Endothelial cell of umbilical vein (primary cell): ENCODE data around the gene PDXDC1. TPM values are rescaled to one million over a fixed set of nuclear protein-coding genes. Genes with fewer than 3 reads are reported as not detected.
"Not testable (repeated sequence)": the region's sequence is repeated elsewhere in the genome, so short reads cannot be mapped to it uniquely, and the experiment has no call there.

Source experiments
- BruUV-seq: library from RNA; stranded (reverse); fragments of 400-500 nt; replicated peaks from 2 replicates; lab custom pipeline; 2021; lab: Mats Ljungman, UMichigan
- CTCF ChIA-PET: fragments of 300-600, 350-600 bp; sonication (Branson Sonifier 250); formaldehyde crosslinking; loops from one replicate; lab custom pipeline; 2021; ENCODE audit warnings: antibody characterized with exemption, inconsistent platforms; lab: Charles Lee
- POLR2A ChIA-PET: fragments of 300-600, 350-600 bp; sonication (Branson Sonifier 250); formaldehyde crosslinking; loops from one replicate; lab custom pipeline; 2021; ENCODE audit warnings: antibody characterized with exemption, inconsistent platforms; lab: Charles Lee
- DNase-seq: peaks from one replicate; pipeline ENCODE4 v3.0.0-alpha.2; 2011; ENCODE audit warnings: low read depth, low spot score
- FAIRE-seq: peaks from 2 replicates; lab custom pipeline; 2011; peaks lifted over from hg19 to GRCh38; lab: Jason Lieb, UNC
- H2AFZ ChIP-seq: 2 replicates; pipeline ENCODE4 v1.6.0; 2012; ENCODE audit warnings: low read depth, low read length, control low read depth, inconsistent platforms
- H3K27ac ChIP-seq: 2 replicates; pipeline ENCODE4 v1.5.1; 2011; ENCODE audit warnings: low read depth, mild to moderate bottlenecking, control low read depth, low read length, moderate library complexity; ENCODE audit not compliant: insufficient read depth
- H3K27me3 ChIP-seq, 2 experiments: 2 replicates each; pipeline versions ENCODE4 v1.6.0 to v1.6.1; 2011; ENCODE audit warnings: low read length in 2 of 2, mixed read lengths in 1 of 2; ENCODE audit not compliant: control insufficient read depth in 2 of 2, insufficient read depth in 2 of 2
- H3K36me3 ChIP-seq, 2 experiments: 2 replicates in 1 of 2; 3 replicates in 1 of 2; pipeline ENCODE4 v1.5.1; 2011; ENCODE audit warnings: low read length in 2 of 2, mild to moderate bottlenecking in 1 of 2, moderate library complexity in 1 of 2; ENCODE audit not compliant: control insufficient read depth in 2 of 2, insufficient read depth in 2 of 2; ENCODE audit errors: extremely low read depth in 1 of 2
- H3K4me1 ChIP-seq: 3 replicates; pipeline ENCODE4 v1.5.1; 2011; ENCODE audit warnings: mild to moderate bottlenecking, low read length; ENCODE audit not compliant: control insufficient read depth, insufficient read depth; ENCODE audit errors: extremely low read depth
- H3K4me2 ChIP-seq: 2 replicates; pipeline ENCODE4 v1.6.1; 2011; ENCODE audit warnings: low read length, control low read depth, mixed read lengths; ENCODE audit not compliant: insufficient read depth
- H3K4me3 ChIP-seq, 3 experiments: fragments of 200-600 bp in 1 of 3; sonication (generic), shearing (Covaris generic) in 1 of 3; replicated peaks in 1 of 3; 2 replicates each; pipeline ENCODE4 v1.5.1; 2011 to 2016; ENCODE audit warnings: control low read depth in 3 of 3, low read length in 3 of 3, mild to moderate bottlenecking in 2 of 3, inconsistent platforms in 1 of 3, low read depth in 1 of 3, moderate library complexity in 1 of 3; ENCODE audit not compliant: insufficient read depth in 1 of 3
- H3K79me2 ChIP-seq: 2 replicates; pipeline ENCODE4 v1.6.0; 2012; ENCODE audit warnings: low read length, inconsistent platforms; ENCODE audit not compliant: control insufficient read depth, insufficient read depth
- H3K9ac ChIP-seq: replicated peaks from 2 replicates; pipeline ENCODE3; 2011; ENCODE audit warnings: low read length, control low read depth; ENCODE audit not compliant: insufficient read depth; ENCODE audit errors: extremely low read depth
- H3K9me1 ChIP-seq: replicated peaks from 3 replicates; pipeline ENCODE4 v1.6.0; 2011; ENCODE audit warnings: mild to moderate bottlenecking, low read length; ENCODE audit not compliant: control insufficient read depth, insufficient read depth; ENCODE audit errors: extremely low read depth
- H3K9me3 ChIP-seq: replicated peaks from 2 replicates; pipeline ENCODE4 v1.5.1; 2012; ENCODE audit warnings: low read length, inconsistent platforms; ENCODE audit not compliant: control insufficient read depth, insufficient read depth
- H4K20me1 ChIP-seq: replicated peaks from 2 replicates; pipeline ENCODE3; 2011; ENCODE audit warnings: mild to moderate bottlenecking, low read length; ENCODE audit not compliant: control insufficient read depth, insufficient read depth; ENCODE audit errors: extremely low read depth
- EZH2 ChIP-seq: IDR thresholded peaks from 2 replicates; pipeline ENCODE4 v1.6.1; 2012; ENCODE audit warnings: borderline replicate concordance, low read depth, mild to moderate bottlenecking, moderate library complexity, low read length, inconsistent platforms; ENCODE audit not compliant: severe bottlenecking
- FOS ChIP-seq: IDR thresholded peaks from 2 replicates; pipeline ENCODE4 v1.6.1; 2011; ENCODE audit warnings: mild to moderate bottlenecking, low read length, moderate library complexity, borderline replicate concordance; ENCODE audit not compliant: insufficient read depth
- GATA2 ChIP-seq: IDR thresholded peaks from 2 replicates; pipeline ENCODE4 v1.7.0; 2011; ENCODE audit warnings: low read depth, mild to moderate bottlenecking, moderate library complexity, mixed read lengths, low read length; ENCODE audit not compliant: insufficient read length, insufficient read depth
- JUN ChIP-seq: IDR thresholded peaks from 2 replicates; pipeline ENCODE4 v1.6.1; 2011; ENCODE audit warnings: borderline replicate concordance, low read depth; ENCODE audit not compliant: insufficient read length, insufficient read depth
- MYC ChIP-seq: IDR thresholded peaks from one replicate; pipeline ENCODE4 v1.6.1; 2011; ENCODE audit warnings: mild to moderate bottlenecking, low read depth, low read length
- POLR2A ChIP-seq: IDR thresholded peaks from 2 replicates; pipeline ENCODE4 v1.6.1; 2012; ENCODE audit warnings: low read depth, mild to moderate bottlenecking, control low read depth, low read length
- POLR2AphosphoS5 ChIP-seq: IDR thresholded peaks from 2 replicates; pipeline ENCODE4 v1.6.1; 2012; ENCODE audit warnings: low read depth, mild to moderate bottlenecking, control low read depth, low read length, moderate library complexity; ENCODE audit not compliant: insufficient read depth
- dilution Hi-C: fragments of 300-500 bp; cut with MboI; formaldehyde crosslinking; loops from one replicate; pipeline ENCODE4 v1.15.0; 2019; ENCODE audit warnings: low sequenced_read_pairs; ENCODE audit not compliant: extremely low pct_ligation_motif_present
- intact Hi-C: fragments of 100-400 bp; cut with micrococcal nuclease; formaldehyde crosslinking; loops from one replicate; pipeline ENCODE4 v1.10.0; 2022
- polyA plus RNA-seq, 4 experiments: library from polyadenylated mRNA; depleted of rRNA in 3 of 4; stranded (reverse) in 3 of 4; unstranded in 1 of 4; fragments of >200 nt; gene quantifications; 2 replicates each; pipeline versions ENCODE4 v1.2.1 to v1.2.3, GENCODE V29; 2011 to 2012; ENCODE audit warnings: missing spikeins in 1 of 4
- total RNA-seq: library from RNA; stranded (reverse); gene quantifications from 2 replicates; pipeline ENCODE4 v1.2.3, GENCODE V29; 2021
- TF ChIP-seq, protein P1 (sequence below): IDR thresholded peaks from 2 replicates; pipeline ENCODE4 v1.6.1; 2011; ENCODE audit not compliant: insufficient read depth, insufficient read length
- TF ChIP-seq, protein P2 (sequence below), 2 donors: IDR thresholded peaks; 1 replicate in 1 of 2; 2 replicates in 1 of 2; pipeline ENCODE4 v1.5.1; 2011; ENCODE audit warnings: low read length in 2 of 2, mild to moderate bottlenecking in 2 of 2, moderate library complexity in 2 of 2, control low read depth in 1 of 2, inconsistent platforms in 1 of 2, low read depth in 1 of 2; ENCODE audit not compliant: insufficient read depth in 1 of 2; ENCODE audit errors: extremely low read depth in 1 of 2

The PDXDC1 gene
- total and polyA plus RNA-seq, 2 donors (not counting 3 experiments of a cell fraction or from before 2014, with no cell fraction given), result 44.6 to 78.9 TPM

DNA sequence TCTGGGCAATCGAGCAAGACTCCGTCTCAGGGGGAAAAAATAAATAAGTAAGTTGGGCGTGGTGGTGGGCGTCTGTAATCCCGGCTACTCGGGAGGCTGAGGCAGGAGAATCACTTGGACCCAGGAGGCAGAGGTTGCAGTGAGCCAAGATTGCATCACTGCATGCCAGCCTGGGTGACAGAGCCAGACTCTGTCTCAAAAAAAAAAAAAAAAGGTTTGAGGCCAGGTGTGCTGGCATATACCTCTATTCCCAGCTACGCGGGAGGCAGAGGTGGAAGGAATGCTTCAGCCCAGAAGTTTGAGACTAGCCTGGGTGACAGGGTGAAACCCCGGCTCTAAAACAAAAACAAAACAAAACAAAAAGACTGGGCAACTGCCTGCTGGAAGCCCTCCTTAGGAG, 70.4 kb downstream of the PDXDC1 start:
- H3K4me2 ChIP-seq, H3K9ac ChIP-seq, H2AFZ ChIP-seq, DNase-seq, dilution Hi-C loops, intact Hi-C loops, H3K4me1 ChIP-seq, H4K20me1 ChIP-seq, H3K4me3 ChIP-seq, H3K27me3 ChIP-seq, POLR2A ChIA-PET, H3K9me1 ChIP-seq, H3K9me3 ChIP-seq, H3K27ac ChIP-seq, BruUV-seq, FAIRE-seq, CTCF ChIA-PET: not testable (repeated sequence)
- Histone ChIP-seq H3K79me2 (peaks cover 11% of the 10 kb centered on the region), H3K36me3 (peaks cover 3 to 27% of the 10 kb centered on the region in 2 experiments)

DNA sequence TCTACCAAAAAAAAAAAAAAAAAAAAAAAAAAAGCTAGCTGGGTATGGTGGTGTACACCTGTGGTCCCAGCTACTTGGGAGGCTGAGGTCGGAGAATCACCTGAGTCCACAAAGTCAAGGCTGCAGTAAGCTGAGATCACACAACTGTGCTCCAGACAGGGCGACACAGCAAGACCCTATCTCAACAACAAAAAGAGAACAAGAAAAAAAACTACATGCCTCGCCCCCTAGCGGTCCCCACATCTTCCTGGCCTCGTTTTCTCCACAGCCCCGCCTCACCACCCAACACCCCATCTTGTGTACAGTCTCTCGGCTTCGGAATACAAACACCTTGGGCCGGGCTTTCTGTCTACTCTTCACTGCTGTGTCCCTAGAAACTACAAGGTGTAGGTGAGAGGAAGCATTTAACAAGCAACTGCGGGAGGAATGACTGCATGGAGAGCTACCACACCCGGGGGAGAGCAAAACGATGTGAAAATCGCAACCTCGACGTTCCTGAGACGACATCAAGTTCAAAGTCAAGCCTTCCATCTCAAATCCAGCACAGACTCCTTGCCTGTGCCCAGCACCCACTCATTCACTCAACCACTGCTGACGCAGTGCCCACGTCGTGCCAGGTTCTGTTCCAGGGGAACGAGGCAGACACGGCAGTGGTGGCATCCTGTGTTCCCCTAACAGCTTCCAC, 72.0 kb downstream of the PDXDC1 start:
- dilution Hi-C loops, result no loop called here
- peaks cover 18% of the 10 kb centered on the region for H3K79me2 ChIP-seq

More for the DNA sequence above, 72.0 kb downstream of the PDXDC1 start:
- POLR2A ChIA-PET, result interaction anchor here (0.6 kb wide), 1 partner anchor 75 kb away, joined by 4 read pairs; no protein-coding TSS in a partner anchor
- no peak for FAIRE-seq
- no peaks in the 10 kb centered on the region for H3K9me1 ChIP-seq
- no peaks in the 10 kb centered on the region for H3K9me3 ChIP-seq
- BruUV-seq, result no TSS peak
- H3K4me1 ChIP-seq, result peaks cover 10% of the 10 kb centered on the region
- CTCF ChIA-PET, result interaction anchor here (1.2 kb wide), 1 partner anchor 10 kb away, joined by 3 read pairs; no protein-coding TSS in a partner anchor
- no peak for TF ChIP-seq JUN
- TF ChIP-seq, protein P1, sequence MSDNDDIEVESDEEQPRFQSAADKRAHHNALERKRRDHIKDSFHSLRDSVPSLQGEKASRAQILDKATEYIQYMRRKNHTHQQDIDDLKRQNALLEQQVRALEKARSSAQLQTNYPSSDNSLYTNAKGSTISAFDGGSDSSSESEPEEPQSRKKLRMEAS, result no peak
- TF ChIP-seq POLR2AphosphoS5, result no peak
- TF ChIP-seq MYC, result no peak
- no peak for TF ChIP-seq FOS
- TF ChIP-seq, protein P2, sequence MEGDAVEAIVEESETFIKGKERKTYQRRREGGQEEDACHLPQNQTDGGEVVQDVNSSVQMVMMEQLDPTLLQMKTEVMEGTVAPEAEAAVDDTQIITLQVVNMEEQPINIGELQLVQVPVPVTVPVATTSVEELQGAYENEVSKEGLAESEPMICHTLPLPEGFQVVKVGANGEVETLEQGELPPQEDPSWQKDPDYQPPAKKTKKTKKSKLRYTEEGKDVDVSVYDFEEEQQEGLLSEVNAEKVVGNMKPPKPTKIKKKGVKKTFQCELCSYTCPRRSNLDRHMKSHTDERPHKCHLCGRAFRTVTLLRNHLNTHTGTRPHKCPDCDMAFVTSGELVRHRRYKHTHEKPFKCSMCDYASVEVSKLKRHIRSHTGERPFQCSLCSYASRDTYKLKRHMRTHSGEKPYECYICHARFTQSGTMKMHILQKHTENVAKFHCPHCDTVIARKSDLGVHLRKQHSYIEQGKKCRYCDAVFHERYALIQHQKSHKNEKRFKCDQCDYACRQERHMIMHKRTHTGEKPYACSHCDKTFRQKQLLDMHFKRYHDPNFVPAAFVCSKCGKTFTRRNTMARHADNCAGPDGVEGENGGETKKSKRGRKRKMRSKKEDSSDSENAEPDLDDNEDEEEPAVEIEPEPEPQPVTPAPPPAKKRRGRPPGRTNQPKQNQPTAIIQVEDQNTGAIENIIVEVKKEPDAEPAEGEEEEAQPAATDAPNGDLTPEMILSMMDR (IDR thresholded peaks at IDR 0.05; ENCODE audit: extremely low read depth in 1 of 2, insufficient read depth in 1 of 2, low read depth in 1 of 2, low read length in 2 of 2), result no peak
- no peak for TF ChIP-seq POLR2A
- TF ChIP-seq EZH2, result no peak
- TF ChIP-seq GATA2, result no peak
- H3K4me3 ChIP-seq, result no peak overlapping the region
- intact Hi-C loops, result no loop called here
- H3K4me2 ChIP-seq, result no peak overlapping the region
- H3K9ac ChIP-seq, result no peak overlapping the region
- no peaks in the 10 kb centered on the region for H4K20me1 ChIP-seq
- no peak overlapping the region for H2AFZ ChIP-seq
- no peak for DNase-seq
- no peak overlapping the region for H3K27ac ChIP-seq
- H3K27me3 ChIP-seq, result no peaks in the 10 kb centered on the region
- peaks cover 3 to 14% of the 10 kb centered on the region in 2 experiments for H3K36me3 ChIP-seq
